Measurements from ENCODE around the gene PRKG1. TPM values are rescaled to one million over a fixed set of nuclear protein-coding genes. Genes with fewer than 3 reads are reported as not detected.

The PRKG1 gene
- total RNA-seq, 1 donor from 2014 or later: 22.8 TPM

- H3K4me1 Mint-ChIP-seq (ENCODE audit: low read depth): peaks cover 31% of the 10 kb centered on the region
- H3K27me3 Mint-ChIP-seq (ENCODE audit: low read depth): no peaks in the 10 kb centered on the region
- H3K36me3 Mint-ChIP-seq (ENCODE audit: low read depth): peaks cover 1% of the 10 kb centered on the region
- peaks cover 8% of the 10 kb centered on the region for H3K9me3 Mint-ChIP-seq (ENCODE audit: low read depth)
- H3K27ac Mint-ChIP-seq (ENCODE audit: unreplicated experiment): no peak overlapping the region
- TF ChIP-seq CTCF (IDR thresholded peaks at IDR 0.05): no peak
- DNase-seq (ENCODE audit: low spot score): no peak
- no peak overlapping the region for H3K4me3 Mint-ChIP-seq (ENCODE audit: unreplicated experiment)
Observed at GRCh38 chr10:51876979-51877378, 802.7 kb downstream of the PRKG1 start.

GRCh38 chr10:51877636-51878035, 803.3 kb downstream of the PRKG1 start:
- Mint-ChIP-seq H3K27me3 (ENCODE audit: low read depth) (no peaks in the 10 kb centered on the region), H3K9me3 (ENCODE audit: low read depth) (peaks cover 8% of the 10 kb centered on the region), H3K36me3 (ENCODE audit: low read depth) (peaks cover 3% of the 10 kb centered on the region), H3K4me3 (ENCODE audit: unreplicated experiment) (no peak overlapping the region), H3K27ac (ENCODE audit: unreplicated experiment) (no peak overlapping the region), H3K4me1 (ENCODE audit: low read depth) (peaks cover 31% of the 10 kb centered on the region)
- TF ChIP-seq CTCF (IDR thresholded peaks at IDR 0.05): peak; percentile 56
- DNase-seq (ENCODE audit: low spot score): no peak

- Mint-ChIP-seq H3K4me1 (ENCODE audit: low read depth) (peaks cover 35% of the 10 kb centered on the region), H3K27ac (ENCODE audit: unreplicated experiment) (peak overlapping the region; percentile 84), H3K4me3 (ENCODE audit: unreplicated experiment) (no peak overlapping the region), H3K27me3 (ENCODE audit: low read depth) (no peaks in the 10 kb centered on the region), H3K36me3 (ENCODE audit: low read depth) (peaks cover 3% of the 10 kb centered on the region), H3K9me3 (ENCODE audit: low read depth) (peaks cover 8% of the 10 kb centered on the region)
- DNase-seq (ENCODE audit: low spot score): no peak
- no peak for TF ChIP-seq CTCF (IDR thresholded peaks at IDR 0.05)
Observed at GRCh38 chr10:51878695-51879094, 804.4 kb downstream of the PRKG1 start.

- peaks cover 8% of the 10 kb centered on the region for H3K9me3 Mint-ChIP-seq (ENCODE audit: low read depth)
- DNase-seq (ENCODE audit: low spot score): no peak
- peaks cover 3% of the 10 kb centered on the region for H3K36me3 Mint-ChIP-seq (ENCODE audit: low read depth)
- H3K27ac Mint-ChIP-seq (ENCODE audit: unreplicated experiment): peak overlapping the region; percentile 84
- no peak overlapping the region for H3K4me3 Mint-ChIP-seq (ENCODE audit: unreplicated experiment)
- H3K4me1 Mint-ChIP-seq (ENCODE audit: low read depth): peaks cover 36% of the 10 kb centered on the region
- H3K27me3 Mint-ChIP-seq (ENCODE audit: low read depth): no peaks in the 10 kb centered on the region
- no peak for TF ChIP-seq CTCF (IDR thresholded peaks at IDR 0.05)
Observed at GRCh38 chr10:51879238-51879637, 805.0 kb downstream of the PRKG1 start.

- TF ChIP-seq CTCF (IDR thresholded peaks at IDR 0.05): no peak
- peaks cover 35% of the 10 kb centered on the region for H3K4me1 Mint-ChIP-seq (ENCODE audit: low read depth)
Observed at GRCh38 chr10:51881213-51881612, 806.9 kb downstream of the PRKG1 start.

More at GRCh38 chr10:51881213-51881612, 806.9 kb downstream of the PRKG1 start:
- Mint-ChIP-seq H3K27me3 (ENCODE audit: low read depth) (no peaks in the 10 kb centered on the region), H3K9me3 (ENCODE audit: low read depth) (peaks cover 8% of the 10 kb centered on the region), H3K27ac (ENCODE audit: unreplicated experiment) (no peak overlapping the region), H3K36me3 (ENCODE audit: low read depth) (peaks cover 3% of the 10 kb centered on the region), H3K4me3 (ENCODE audit: unreplicated experiment) (no peak overlapping the region)
- DNase-seq (ENCODE audit: low spot score): no peak

All from chondrocyte (in vitro differentiated cells).